GM19043 (cell line): ENCODE data around the gene LANCL2.
A peak's percentile ranks its signal among the peaks of the same experiment; 100 is the strongest.
"Not testable (repeated sequence)": the region's sequence is repeated elsewhere in the genome, so short reads cannot be mapped to it uniquely, and the experiment has no call there.

Experiments used
- ATAC-seq: cut with Tn5 transposase; IDR thresholded peaks from one replicate; pipeline ENCODE4 v1.9.1; 2021; ENCODE audit warnings: low read depth; ENCODE audit not compliant: unreplicated experiment

Gene LANCL2

GRCh38 chr7:55400191-55400590 lies 35.1 kb downstream of the LANCL2 start:
- no peak for ATAC-seq

GRCh38 chr7:55402506-55402905 lies 37.4 kb downstream of the LANCL2 start:
- ATAC-seq = not testable (repeated sequence)

GRCh38 chr7:55405856-55406541 lies 40.9 kb downstream of the LANCL2 start:
- no peak for ATAC-seq

GRCh38 chr7:55409482-55410225 lies 44.5 kb downstream of the LANCL2 start:
- ATAC-seq = peak; percentile 47

GRCh38 chr7:55410667-55411239 lies 45.6 kb downstream of the LANCL2 start:
- ATAC-seq = no peak

- ATAC-seq = no peak
These were observed 46.7 kb downstream of the LANCL2 start for GRCh38 chr7:55411844-55412243.

- ATAC-seq = no peak
These were observed 48.3 kb downstream of the LANCL2 start for GRCh38 chr7:55413442-55413841.

- peak; percentile 86 for ATAC-seq
These were observed 50.1 kb downstream of the LANCL2 start for GRCh38 chr7:55415173-55415778.

- ATAC-seq = not testable (repeated sequence)
These were observed 52.3 kb downstream of the LANCL2 start for GRCh38 chr7:55417456-55417855.

- ATAC-seq = no peak
These were observed 55.4 kb downstream of the LANCL2 start for GRCh38 chr7:55420530-55420929.

GRCh38 chr7:55423277-55423711 lies 58.2 kb downstream of the LANCL2 start:
- ATAC-seq = no peak

- ATAC-seq = no peak
These were observed 58.8 kb downstream of the LANCL2 start for GRCh38 chr7:55423891-55424290.

- ATAC-seq = no peak
These were observed 60.1 kb downstream of the LANCL2 start for GRCh38 chr7:55425141-55425752.

GRCh38 chr7:55426676-55427075 lies 61.5 kb downstream of the LANCL2 start:
- ATAC-seq = no peak

- no peak for ATAC-seq
These were observed 62.2 kb downstream of the LANCL2 start for GRCh38 chr7:55427342-55427741.

- no peak for ATAC-seq
These were observed 62.7 kb downstream of the LANCL2 start for GRCh38 chr7:55427800-55428199.

- no peak for ATAC-seq
These were observed 64.8 kb downstream of the LANCL2 start for GRCh38 chr7:55429835-55430499.

- ATAC-seq = no peak
These were observed 66.8 kb downstream of the LANCL2 start for GRCh38 chr7:55431898-55432297.

GRCh38 chr7:55432506-55432905 lies 67.4 kb downstream of the LANCL2 start:
- ATAC-seq = no peak
